H1 (cell line): ENCODE measurements around the gene SRPX. TPM values are rescaled to one million over a fixed set of nuclear protein-coding genes. Genes with fewer than 3 reads are reported as not detected.

ENCODE experiments used
- CTCF ChIA-PET: fragments of 300-600 bp; sonication (Branson Sonifier 250); formaldehyde crosslinking; loops from one replicate; lab custom pipeline; 2021; ENCODE audit not compliant: partially characterized antibody; lab: Charles Lee
- POLR2A ChIA-PET: fragments of 300-600 bp; sonication (Branson Sonifier 250); formaldehyde crosslinking; loops from one replicate; lab custom pipeline; 2021; ENCODE audit warnings: inconsistent platforms; ENCODE audit not compliant: partially characterized antibody; lab: Charles Lee
- DNase-seq, 2 experiments: peaks; one replicate each; pipeline versions ENCODE4 v3.0.0 to v3.0.0-alpha.2; 2010 to 2022; ENCODE audit warnings: low spot score in 2 of 2, low read depth in 1 of 2, mixed read lengths in 1 of 2
- FAIRE-seq: peaks from 2 replicates; lab custom pipeline; 2011; peaks lifted over from hg19 to GRCh38; lab: Jason Lieb, UNC
- H2AFZ ChIP-seq: 2 replicates; pipeline ENCODE4 v1.8.1; 2012; ENCODE audit warnings: low read length, inconsistent platforms
- H2AK5ac ChIP-seq: 2 replicates; pipeline ENCODE4 v1.6.1; 2013; ENCODE audit warnings: low read depth, low read length
- H2BK120ac ChIP-seq: replicated peaks from 2 replicates; pipeline ENCODE3; 2013; ENCODE audit warnings: low read depth, low read length, inconsistent platforms
- H2BK12ac ChIP-seq: 2 replicates; pipeline ENCODE4 v1.6.1; 2013; ENCODE audit warnings: low read depth, low read length
- H2BK15ac ChIP-seq: 2 replicates; pipeline ENCODE4 v1.6.1; 2013; ENCODE audit warnings: low read length
- H2BK20ac ChIP-seq: 2 replicates; pipeline ENCODE4 v1.6.1; 2013; ENCODE audit warnings: low read length
- H2BK5ac ChIP-seq: 2 replicates; pipeline ENCODE4 v1.6.1; 2013; ENCODE audit warnings: low read depth, low read length
- H3K14ac ChIP-seq: 2 replicates; pipeline ENCODE4 v1.6.1; 2013; ENCODE audit warnings: inconsistent platforms; ENCODE audit not compliant: insufficient read length
- H3K18ac ChIP-seq: 2 replicates; pipeline ENCODE4 v1.6.1; 2013; ENCODE audit warnings: low read length; ENCODE audit errors: extremely low read depth
- H3K23ac ChIP-seq: 2 replicates; pipeline ENCODE4 v1.6.1; 2013; ENCODE audit warnings: inconsistent platforms; ENCODE audit not compliant: insufficient read length
- H3K23me2 ChIP-seq: 2 replicates; pipeline ENCODE4 v1.6.1; 2013; ENCODE audit warnings: low read depth, low read length
- H3K27ac ChIP-seq: 2 replicates; pipeline ENCODE4 v1.6.1; 2011; ENCODE audit warnings: low read depth, low read length, inconsistent platforms
- H3K27me3 ChIP-seq, 4 experiments: replicated peaks in 1 of 4; 1 replicate in 1 of 4; 2 replicates in 3 of 4; pipeline versions ENCODE4 v1.6.1 to v1.8.1; 2011 to 2013; ENCODE audit warnings: low read length in 3 of 4, mild to moderate bottlenecking in 3 of 4, inconsistent platforms in 2 of 4, mixed read lengths in 2 of 4, moderate library complexity in 1 of 4; ENCODE audit not compliant: control insufficient read depth in 3 of 4, insufficient read depth in 3 of 4; ENCODE audit errors: extremely low read depth in 1 of 4
- H3K36me3 ChIP-seq, 4 experiments: 2 replicates each; pipeline versions ENCODE4 v1.6.1 to v1.8.1; 2011 to 2013; ENCODE audit warnings: mild to moderate bottlenecking in 4 of 4, low read length in 3 of 4, moderate library complexity in 2 of 4, control low read depth in 1 of 4, inconsistent platforms in 1 of 4; ENCODE audit not compliant: insufficient read depth in 4 of 4, control insufficient read depth in 2 of 4
- H3K4ac ChIP-seq: replicated peaks from 2 replicates; pipeline ENCODE3; 2013; ENCODE audit warnings: low read length, low read depth, mixed read lengths, inconsistent platforms; ENCODE audit not compliant: insufficient read length
- H3K4me1 ChIP-seq, 4 experiments: replicated peaks in 1 of 4; 1 replicate in 1 of 4; 2 replicates in 3 of 4; pipeline versions ENCODE4 v1.6.1 to v1.8.1; 2011 to 2013; ENCODE audit warnings: low read length in 3 of 4, inconsistent platforms in 2 of 4, mixed read lengths in 1 of 4; ENCODE audit not compliant: insufficient read depth in 4 of 4, control insufficient read depth in 3 of 4
- H3K4me2 ChIP-seq, 2 experiments: 2 replicates each; pipeline versions ENCODE4 v1.6.1 to v1.8.1; 2011 to 2013; ENCODE audit warnings: low read depth in 2 of 2, low read length in 2 of 2, control low read depth in 1 of 2, inconsistent platforms in 1 of 2, mild to moderate bottlenecking in 1 of 2; ENCODE audit not compliant: insufficient read depth in 1 of 2
- H3K4me3 ChIP-seq, 4 experiments: fragments of 200-600, 300-600 bp in 1 of 4; sonication (generic), shearing (Covaris generic), sonication (Bioruptor Twin) in 1 of 4; 2 replicates each; pipeline versions ENCODE4 v1.5.1 to v1.8.1; 2011 to 2016; ENCODE audit warnings: low read length in 4 of 4, low read depth in 3 of 4, control low read depth in 2 of 4, inconsistent platforms in 2 of 4, mild to moderate bottlenecking in 2 of 4, mixed read lengths in 1 of 4, moderate library complexity in 1 of 4; ENCODE audit not compliant: insufficient read depth in 2 of 4; ENCODE audit errors: extremely low read depth in 1 of 4
- H3K56ac ChIP-seq: replicated peaks from 2 replicates; pipeline ENCODE3; 2013; ENCODE audit warnings: low read depth, mild to moderate bottlenecking, mixed read lengths, low read length, inconsistent platforms; ENCODE audit not compliant: insufficient read length
- H3K79me1 ChIP-seq: 2 replicates; pipeline ENCODE4 v1.6.1; 2013; ENCODE audit warnings: low read depth, low read length, control low read depth
- H3K79me2 ChIP-seq, 2 experiments: 2 replicates each; pipeline versions ENCODE4 v1.6.1 to v1.8.1; 2012 to 2013; ENCODE audit warnings: low read length in 2 of 2, mild to moderate bottlenecking in 2 of 2, inconsistent platforms in 1 of 2; ENCODE audit not compliant: insufficient read depth in 2 of 2, control insufficient read depth in 1 of 2
- H3K9ac ChIP-seq, 4 experiments: replicated peaks in 1 of 4; 1 replicate in 1 of 4; 2 replicates in 3 of 4; pipeline versions ENCODE4 v1.6.1 to v1.8.1; 2011 to 2013; ENCODE audit warnings: low read depth in 3 of 4, low read length in 3 of 4, control low read depth in 2 of 4, mild to moderate bottlenecking in 2 of 4, moderate library complexity in 2 of 4, inconsistent platforms in 1 of 4; ENCODE audit errors: extremely low read depth in 1 of 4
- H3K9me3 ChIP-seq, 2 experiments: 2 replicates each; pipeline versions ENCODE4 v1.6.1 to v1.8.1; 2012 to 2013; ENCODE audit warnings: mild to moderate bottlenecking in 2 of 2, moderate library complexity in 2 of 2, control low read depth in 1 of 2, inconsistent platforms in 1 of 2, low read depth in 1 of 2, low read length in 1 of 2, mixed read lengths in 1 of 2; ENCODE audit not compliant: insufficient read depth in 2 of 2
- H4K20me1 ChIP-seq, 2 experiments: replicated peaks in 1 of 2; 2 replicates each; pipeline versions ENCODE3 to v1.8.1; 2011 to 2013; ENCODE audit warnings: inconsistent platforms in 2 of 2, low read length in 2 of 2, mild to moderate bottlenecking in 1 of 2; ENCODE audit not compliant: insufficient read depth in 2 of 2, control insufficient read depth in 1 of 2
- H4K5ac ChIP-seq: 2 replicates; pipeline ENCODE4 v1.6.1; 2013; ENCODE audit warnings: low read length, low read depth, mixed read lengths, inconsistent platforms; ENCODE audit not compliant: insufficient read length
- H4K8ac ChIP-seq: 2 replicates; pipeline ENCODE4 v1.8.0; 2013; ENCODE audit warnings: mild to moderate bottlenecking, moderate library complexity, low read length, inconsistent platforms; ENCODE audit not compliant: insufficient read depth; ENCODE audit errors: extremely low read depth
- H4K91ac ChIP-seq: replicated peaks from 2 replicates; pipeline ENCODE3; 2013; ENCODE audit warnings: low read length, mixed read lengths, inconsistent platforms; ENCODE audit not compliant: insufficient read length
- ASH2L ChIP-seq: fragments of 200-600, 300-600 bp; sonication (generic); IDR thresholded peaks from one replicate; pipeline ENCODE4 v1.7.1; 2017; ENCODE audit warnings: low read length
- E2F6 ChIP-seq: IDR thresholded peaks from 2 replicates; pipeline ENCODE4 v1.6.1; 2012; ENCODE audit warnings: inconsistent platforms
- HDAC6 ChIP-seq: IDR thresholded peaks from one replicate; pipeline ENCODE4 v1.7.1; 2012; ENCODE audit warnings: low read depth, mild to moderate bottlenecking, inconsistent platforms, low read length, moderate library complexity
- KDM1A ChIP-seq: fragments of 200-600, 300-600 bp; sonication (generic); IDR thresholded peaks from 2 replicates; pipeline ENCODE4 v1.7.1; 2016; ENCODE audit warnings: mild to moderate bottlenecking, low read length, borderline replicate concordance
- KDM4A ChIP-seq: IDR thresholded peaks from one replicate; pipeline ENCODE4 v1.7.1; 2012; ENCODE audit warnings: low read depth, mild to moderate bottlenecking, moderate library complexity, low read length, inconsistent platforms; ENCODE audit not compliant: severe bottlenecking
- MAFK ChIP-seq: IDR thresholded peaks from 2 replicates; pipeline ENCODE4 v1.6.1; 2012; ENCODE audit warnings: low read depth, mild to moderate bottlenecking, improper control_type of control experiment, low read length
- TAF7 ChIP-seq: optimal IDR thresholded peaks from 2 replicates; pipeline ENCODE3; 2011; ENCODE audit warnings: low read depth, mild to moderate bottlenecking, inconsistent platforms, low read length, moderate library complexity, borderline replicate concordance
- WGBS, 2 experiments: shearing (Covaris generic) in 1 of 2; methylation state at CpG; one replicate each; pipeline versions ENCODE4 v1.1.6 to v1.1.7; 2013 to 2015; ENCODE audit warnings: low lambda C conversion rate in 2 of 2, mixed read lengths in 2 of 2, inconsistent platforms in 1 of 2, low coverage in 1 of 2, missing lambda C conversion rate in 1 of 2; ENCODE audit not compliant: insufficient replicate concordance in 2 of 2, insufficient coverage in 1 of 2, insufficient read length in 1 of 2; ENCODE audit errors: extremely low coverage in 1 of 2, missing lambda C conversion rate in 1 of 2; 5-methylcytosine and 5-hydroxymethylcytosine counted together
- polyA plus RNA-seq, 7 experiments: library from polyadenylated mRNA; depleted of rRNA in 3 of 7; stranded (reverse) in 5 of 7; unstranded in 2 of 7; fragments of >200 nt in 5 of 7; fragments of 200-250 nt in 2 of 7; gene quantifications; 1 replicate in 5 of 7; 2 replicates in 1 of 7; 4 replicates in 1 of 7; pipeline versions ENCODE4 v1.2.1 to v1.2.3, GENCODE V29; 2011 to 2013; ENCODE audit warnings: missing spikeins in 2 of 7, mixed read lengths in 2 of 7
- total RNA-seq: library from RNA; stranded (reverse); fragmentation: NEBNext Ultra II Directional; extraction: Animal tissue kit (Norgen Biotek cat#: 25700); gene quantifications from 2 replicates; pipeline ENCODE4 v1.2.1, GENCODE V29; 2021

SRPX gene
- total and polyA plus RNA-seq, 2 of the 8 experiments (the other 6 are each of a cell fraction or from before 2014, with no cell fraction given): 7.6 to 10.4 TPM

GRCh38 chrX:38103857-38104812 is 116.5 kb downstream of the SRPX start:
- H4K5ac ChIP-seq: no peak overlapping the region
- no peak overlapping the region for H3K23ac ChIP-seq
- H4K8ac ChIP-seq: no peak overlapping the region
- H3K36me3 ChIP-seq: no peaks in the 10 kb centered on the region
- no peak for DNase-seq
- no peaks in the 10 kb centered on the region for H3K79me1 ChIP-seq
- H2AK5ac ChIP-seq: no peak overlapping the region
- H3K4me3 ChIP-seq: no peak overlapping the region
- no peak overlapping the region for H3K9ac ChIP-seq
- H3K23me2 ChIP-seq: no peaks in the 10 kb centered on the region
- no peak overlapping the region for H2BK20ac ChIP-seq
- H3K27me3 ChIP-seq: no peaks in the 10 kb centered on the region
- H3K9me3 ChIP-seq: no peaks in the 10 kb centered on the region
- no peak overlapping the region for H3K4me2 ChIP-seq
- H2AFZ ChIP-seq: no peak overlapping the region
- no peak overlapping the region for H4K91ac ChIP-seq
- no peak overlapping the region for H2BK12ac ChIP-seq
- no peaks in the 10 kb centered on the region for H3K4me1 ChIP-seq
- ChIA-PET POLR2A (no interaction called here), CTCF (interaction anchor here (1.9 kb wide), 1 partner anchor 8 kb away, joined by 4 read pairs; no protein-coding TSS in a partner anchor)
- H2BK5ac ChIP-seq: no peak overlapping the region
- no peak for FAIRE-seq
- H3K27ac ChIP-seq: no peak overlapping the region
- no peaks in the 10 kb centered on the region for H4K20me1 ChIP-seq
- H3K4ac ChIP-seq: no peak overlapping the region
- no peak overlapping the region for H2BK120ac ChIP-seq
- H3K79me2 ChIP-seq: no peaks in the 10 kb centered on the region
- 81% methylated on average over 5 of the region's 5 CpGs; no CpG with 5 or more reads in 1 of the 2 experiments for WGBS, 2 experiments
- H3K18ac ChIP-seq: no peak overlapping the region
- H3K56ac ChIP-seq: no peak overlapping the region
- H3K14ac ChIP-seq: no peak overlapping the region
- no peak overlapping the region for H2BK15ac ChIP-seq
- TF ChIP-seq E2F6: no peak
- no peak for TF ChIP-seq KDM1A
- no peak for TF ChIP-seq HDAC6
- TF ChIP-seq MAFK: no peak
- no peak for TF ChIP-seq KDM4A
- no peak for TF ChIP-seq TAF7
- TF ChIP-seq ASH2L: no peak
